HG02759 (cell line): ENCODE results near the gene RBM20.
A peak's percentile ranks its signal among the peaks of the same experiment; 100 is the strongest.
"Not testable (repeated sequence)": the region's sequence is repeated elsewhere in the genome, so short reads cannot be mapped to it uniquely, and the experiment has no call there.

ENCODE experiments used
- ATAC-seq: cut with Tn5 transposase; IDR thresholded peaks from one replicate; pipeline ENCODE4 v1.9.1; 2021; ENCODE audit warnings: mild to moderate bottlenecking, moderate library complexity; ENCODE audit not compliant: unreplicated experiment

RBM20 gene

DNA sequence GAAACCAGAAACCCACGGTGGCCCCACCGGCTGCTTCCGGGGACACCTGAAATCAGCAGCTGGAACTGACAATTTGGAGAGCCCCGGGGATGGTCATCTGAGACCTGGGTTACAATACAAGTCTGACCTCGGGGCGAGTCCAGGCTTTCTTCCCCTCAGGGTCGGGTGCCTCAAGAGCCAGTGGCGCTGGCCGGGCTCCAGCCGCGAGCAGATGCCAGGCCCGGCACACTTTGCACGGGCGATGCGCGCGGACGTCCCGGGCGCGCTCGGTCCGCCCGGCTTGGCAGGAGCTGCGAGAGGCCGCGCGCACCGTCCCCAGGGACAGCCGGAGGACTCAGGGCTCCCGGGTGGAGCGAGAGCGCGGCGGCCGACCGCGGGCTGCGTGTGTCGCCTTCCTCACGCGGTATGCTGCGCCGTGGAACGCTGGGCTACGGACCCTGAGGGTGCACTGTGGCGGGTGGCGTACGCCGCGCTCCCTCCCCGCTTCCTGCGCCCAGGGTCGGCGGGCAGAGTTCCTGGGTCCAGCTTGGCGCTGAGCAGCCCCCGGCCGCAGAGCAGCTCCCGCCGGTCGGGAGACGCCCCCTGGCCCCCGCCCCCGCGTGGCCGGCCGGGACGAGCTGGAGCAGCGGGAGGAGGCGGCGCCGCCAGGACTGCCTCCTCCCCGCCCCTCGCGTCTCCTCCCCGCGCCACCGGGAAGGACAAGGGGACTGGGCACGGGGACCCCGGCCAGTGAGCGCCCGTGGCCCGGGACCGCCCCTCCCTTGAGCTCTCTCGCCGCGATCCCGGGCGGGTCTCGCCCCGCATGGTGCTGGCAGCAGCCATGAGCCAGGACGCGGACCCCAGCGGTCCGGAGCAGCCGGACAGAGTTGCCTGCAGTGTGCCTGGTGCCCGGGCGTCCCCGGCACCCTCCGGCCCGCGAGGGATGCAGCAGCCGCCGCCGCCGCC, at the start of gene RBM20:
Gene RBM20 (plus strand): TSS at position 684 of the 945 bp plus-strand sequence. CDS start 119 bp downstream, at position 803.
- ATAC-seq: peak; percentile 49

DNA sequence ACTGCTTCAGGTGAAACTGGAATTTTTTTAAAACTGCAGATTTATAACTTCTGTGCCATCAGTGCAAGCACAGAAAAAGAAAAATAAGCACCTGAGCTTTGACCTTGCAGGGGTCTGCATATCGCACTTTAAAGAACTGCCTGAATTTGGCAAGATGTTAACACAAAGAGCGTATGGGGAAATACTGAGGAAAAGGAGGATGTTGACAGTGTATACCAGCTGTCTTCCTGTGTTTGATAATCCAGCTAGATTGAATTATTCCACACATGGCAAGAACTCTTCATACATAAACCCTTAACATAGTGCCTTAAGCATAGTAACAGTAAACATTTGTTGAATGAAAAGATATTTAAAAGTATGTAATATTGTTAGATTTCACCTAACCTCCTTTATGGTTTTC, 46.7 kb upstream of the RBM20 start:
- no peak for ATAC-seq

DNA sequence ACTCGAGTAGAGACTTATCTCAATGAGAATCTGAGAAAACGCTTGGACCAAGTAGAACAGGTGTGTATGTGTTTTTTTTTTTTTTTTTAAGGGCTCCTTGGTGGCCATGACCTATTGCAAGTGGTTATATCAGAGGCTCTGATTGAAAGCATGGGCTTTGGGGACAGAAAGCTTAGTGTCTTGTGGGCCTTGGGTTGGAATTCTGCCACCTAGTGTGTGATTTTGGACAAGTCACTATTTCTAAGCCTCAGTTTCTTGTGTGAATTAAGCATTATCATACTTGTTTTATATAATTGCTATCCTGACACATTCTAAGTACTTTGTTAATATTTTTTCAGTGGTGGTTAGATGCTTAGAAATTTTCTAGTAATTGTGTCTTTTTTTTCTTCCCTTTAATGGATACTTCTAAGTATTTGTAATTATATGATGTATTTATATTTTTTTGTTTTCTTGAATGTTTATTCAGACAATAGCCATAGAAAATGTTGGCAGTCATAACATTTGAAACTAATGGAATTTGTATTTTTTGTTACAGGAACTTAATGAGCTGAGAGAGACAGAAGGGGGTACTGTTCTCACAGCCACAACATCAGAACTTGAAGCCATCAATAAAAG, 43.5 kb upstream of the RBM20 start:
- ATAC-seq: peak; percentile 62

DNA sequence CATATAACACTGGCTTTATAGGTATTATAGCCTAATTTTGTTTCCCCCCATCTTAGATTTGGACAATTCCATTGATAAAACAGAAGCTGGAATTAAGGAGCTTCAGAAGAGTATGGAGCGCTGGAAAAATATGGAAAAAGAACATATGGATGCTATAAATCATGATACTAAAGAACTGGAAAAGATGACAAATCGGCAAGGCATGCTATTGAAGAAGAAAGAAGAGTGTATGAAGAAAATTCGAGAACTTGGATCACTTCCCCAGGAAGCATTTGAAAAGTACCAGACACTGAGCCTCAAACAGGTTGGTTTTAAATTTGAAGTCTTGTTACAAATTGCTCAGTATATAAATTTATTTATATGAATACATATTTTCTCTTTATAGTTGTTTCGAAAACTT, 42.6 kb upstream of the RBM20 start:
- no peak for ATAC-seq

GRCh38 chr10:110608087-110608486, 36.0 kb upstream of the RBM20 start:
- no peak for ATAC-seq

DNA sequence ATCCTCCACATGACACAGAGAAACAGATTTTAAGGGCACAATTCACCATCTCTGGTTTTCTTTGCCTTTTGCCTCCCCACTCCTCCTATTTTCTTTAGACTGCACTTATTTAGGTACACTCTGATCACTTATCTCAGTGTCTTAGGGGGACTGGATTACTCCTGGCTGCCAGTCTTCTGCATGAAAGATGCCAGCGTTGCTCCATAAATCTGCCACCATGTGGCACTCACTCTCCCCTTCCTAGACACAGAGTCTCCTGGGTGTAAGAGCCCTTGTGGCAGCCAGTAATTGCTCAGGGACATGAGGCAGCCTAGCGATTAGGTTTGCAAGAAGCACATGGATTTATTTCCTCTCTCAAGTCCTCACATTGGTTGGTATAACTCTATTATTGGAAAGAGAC, 34.5 kb upstream of the RBM20 start:
- ATAC-seq: no peak

- ATAC-seq: no peak
Observed at GRCh38 chr10:110610308-110610774, 33.8 kb upstream of the RBM20 start.

GRCh38 chr10:110610781-110611180, 33.4 kb upstream of the RBM20 start:
- ATAC-seq: not testable (repeated sequence)

- no peak for ATAC-seq
Observed at GRCh38 chr10:110612087-110612486, 32.0 kb upstream of the RBM20 start.

DNA sequence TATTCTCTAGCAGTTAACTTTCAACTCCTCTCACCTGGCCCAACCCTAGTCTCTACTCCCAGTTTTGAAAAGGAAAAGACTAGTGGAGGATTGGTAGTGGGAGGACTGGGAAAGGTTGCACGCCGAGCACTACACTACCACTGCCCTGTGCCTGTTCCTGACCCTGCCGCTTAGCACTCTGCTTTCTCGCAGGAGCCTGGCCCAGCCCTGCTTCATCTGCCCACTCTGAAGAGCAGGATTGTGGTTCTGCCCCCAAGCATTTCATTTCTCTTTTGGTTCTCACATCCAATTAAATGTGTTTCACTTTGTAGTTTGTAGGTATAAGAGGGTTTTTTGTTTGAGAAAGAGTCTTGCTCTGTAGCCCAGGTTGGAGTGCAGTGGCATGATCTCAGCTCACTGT, 31.5 kb upstream of the RBM20 start:
- ATAC-seq: no peak

- ATAC-seq: peak; percentile 33
Observed at GRCh38 chr10:110613341-110613995, 30.7 kb upstream of the RBM20 start.

GRCh38 chr10:110613996-110614495, 30.1 kb upstream of the RBM20 start:
- peak; percentile 53 for ATAC-seq

- ATAC-seq: no peak
Observed at GRCh38 chr10:110615057-110615747, 28.9 kb upstream of the RBM20 start.

- no peak for ATAC-seq
Observed at GRCh38 chr10:110616493-110617033, 27.6 kb upstream of the RBM20 start.

- no peak for ATAC-seq
Observed at GRCh38 chr10:110617425-110618229, 26.5 kb upstream of the RBM20 start.

GRCh38 chr10:110618230-110618610, 25.9 kb upstream of the RBM20 start:
- ATAC-seq: no peak

DNA sequence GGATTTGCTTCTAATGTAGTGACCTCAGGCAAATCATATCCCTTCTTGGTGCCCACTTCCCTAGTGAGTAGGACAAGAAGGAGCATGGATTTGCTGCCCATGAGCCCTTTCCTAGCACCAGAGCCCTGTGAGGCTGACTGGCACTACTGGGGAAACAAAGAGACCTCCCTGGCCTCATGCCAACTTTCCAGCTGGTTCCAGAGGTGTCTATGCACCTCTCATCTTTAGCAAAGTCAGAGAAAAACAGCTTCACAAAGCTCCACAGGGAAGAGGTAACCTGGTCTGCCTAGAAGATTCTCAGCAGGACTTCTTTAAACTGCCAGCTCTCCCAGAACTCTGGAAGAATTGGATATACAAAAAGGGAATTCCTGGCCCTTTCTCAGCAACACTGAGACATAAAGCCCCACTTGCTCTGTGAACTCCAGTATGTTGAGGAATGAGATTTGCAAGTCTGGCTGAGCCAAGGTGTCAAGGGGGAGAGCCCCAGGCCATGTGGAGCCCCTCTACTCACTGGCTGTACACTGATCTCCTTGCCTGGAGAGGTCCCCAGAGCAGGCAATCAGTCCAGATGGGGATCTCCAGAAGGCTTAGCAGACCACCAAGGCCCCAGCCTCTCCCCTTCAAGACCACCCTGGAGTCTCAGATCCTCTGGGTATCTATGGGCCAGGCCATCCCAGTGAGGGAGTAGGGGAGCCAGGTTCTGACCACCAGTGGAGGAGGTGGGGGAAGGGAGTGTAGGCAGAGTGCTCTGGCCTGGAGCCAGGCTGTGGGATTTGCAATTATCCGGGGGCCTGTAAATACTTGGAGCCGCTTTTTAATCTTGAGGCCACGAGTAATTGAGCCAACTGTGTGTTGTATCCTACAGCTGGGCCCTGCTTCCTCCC, 24.4 kb upstream of the RBM20 start:
- no peak for ATAC-seq

- ATAC-seq: no peak
Observed at GRCh38 chr10:110620398-110620719, 23.8 kb upstream of the RBM20 start.

- ATAC-seq: not testable (repeated sequence)
Observed at GRCh38 chr10:110623316-110623715, 20.8 kb upstream of the RBM20 start.
